ENCODE measurements around the gene CLIC3.

DNA sequence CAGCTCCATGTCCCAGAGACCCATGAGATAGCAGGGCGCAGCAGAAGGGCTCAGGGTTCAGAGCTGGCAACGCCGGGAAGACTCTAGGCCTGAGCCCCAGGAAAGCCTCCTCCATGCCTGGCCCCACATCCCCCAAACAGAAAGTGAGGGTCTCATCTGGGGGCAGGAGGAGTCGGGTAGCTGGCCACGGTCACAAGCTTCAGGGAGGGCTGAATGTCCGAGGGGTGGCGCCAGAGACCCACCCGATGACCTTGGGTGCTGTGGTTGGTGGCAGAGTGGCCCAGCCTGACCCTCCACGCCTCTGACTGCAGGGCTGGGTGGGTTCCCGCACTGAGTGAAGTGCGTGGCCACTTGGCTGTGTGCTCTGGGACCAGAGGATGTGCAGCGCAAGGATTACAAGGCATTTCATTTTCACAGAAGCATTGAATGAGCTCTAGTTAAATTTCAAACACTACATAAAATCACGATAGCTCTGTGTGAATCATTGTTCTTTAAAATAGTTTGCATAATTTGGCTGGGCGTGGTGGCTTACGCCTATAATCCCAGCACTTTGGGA is 48.3 kb downstream of the CLIC3 start:
- TF ChIP-seq, protein P1, sequence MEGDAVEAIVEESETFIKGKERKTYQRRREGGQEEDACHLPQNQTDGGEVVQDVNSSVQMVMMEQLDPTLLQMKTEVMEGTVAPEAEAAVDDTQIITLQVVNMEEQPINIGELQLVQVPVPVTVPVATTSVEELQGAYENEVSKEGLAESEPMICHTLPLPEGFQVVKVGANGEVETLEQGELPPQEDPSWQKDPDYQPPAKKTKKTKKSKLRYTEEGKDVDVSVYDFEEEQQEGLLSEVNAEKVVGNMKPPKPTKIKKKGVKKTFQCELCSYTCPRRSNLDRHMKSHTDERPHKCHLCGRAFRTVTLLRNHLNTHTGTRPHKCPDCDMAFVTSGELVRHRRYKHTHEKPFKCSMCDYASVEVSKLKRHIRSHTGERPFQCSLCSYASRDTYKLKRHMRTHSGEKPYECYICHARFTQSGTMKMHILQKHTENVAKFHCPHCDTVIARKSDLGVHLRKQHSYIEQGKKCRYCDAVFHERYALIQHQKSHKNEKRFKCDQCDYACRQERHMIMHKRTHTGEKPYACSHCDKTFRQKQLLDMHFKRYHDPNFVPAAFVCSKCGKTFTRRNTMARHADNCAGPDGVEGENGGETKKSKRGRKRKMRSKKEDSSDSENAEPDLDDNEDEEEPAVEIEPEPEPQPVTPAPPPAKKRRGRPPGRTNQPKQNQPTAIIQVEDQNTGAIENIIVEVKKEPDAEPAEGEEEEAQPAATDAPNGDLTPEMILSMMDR (IDR thresholded peaks at IDR 0.05; ENCODE audit: insufficient read depth, low read depth, low read length): peak; percentile 9
- no peak for TF ChIP-seq EZH2 (IDR thresholded peaks at IDR 0.05; ENCODE audit: insufficient read depth, low read length)
